COLO668 (cell line): ENCODE measurements around the gene SAFB.

Experiments used
- DNase-seq: peaks from one replicate; lab custom pipeline; 2025; ENCODE audit not compliant: unreplicated experiment; lab: John Stamatoyannopoulos, UW

Gene SAFB

GRCh38 chr19:5664515-5664914 lies 41.6 kb downstream of the SAFB start:
- DNase-seq, result no peak

DNA sequence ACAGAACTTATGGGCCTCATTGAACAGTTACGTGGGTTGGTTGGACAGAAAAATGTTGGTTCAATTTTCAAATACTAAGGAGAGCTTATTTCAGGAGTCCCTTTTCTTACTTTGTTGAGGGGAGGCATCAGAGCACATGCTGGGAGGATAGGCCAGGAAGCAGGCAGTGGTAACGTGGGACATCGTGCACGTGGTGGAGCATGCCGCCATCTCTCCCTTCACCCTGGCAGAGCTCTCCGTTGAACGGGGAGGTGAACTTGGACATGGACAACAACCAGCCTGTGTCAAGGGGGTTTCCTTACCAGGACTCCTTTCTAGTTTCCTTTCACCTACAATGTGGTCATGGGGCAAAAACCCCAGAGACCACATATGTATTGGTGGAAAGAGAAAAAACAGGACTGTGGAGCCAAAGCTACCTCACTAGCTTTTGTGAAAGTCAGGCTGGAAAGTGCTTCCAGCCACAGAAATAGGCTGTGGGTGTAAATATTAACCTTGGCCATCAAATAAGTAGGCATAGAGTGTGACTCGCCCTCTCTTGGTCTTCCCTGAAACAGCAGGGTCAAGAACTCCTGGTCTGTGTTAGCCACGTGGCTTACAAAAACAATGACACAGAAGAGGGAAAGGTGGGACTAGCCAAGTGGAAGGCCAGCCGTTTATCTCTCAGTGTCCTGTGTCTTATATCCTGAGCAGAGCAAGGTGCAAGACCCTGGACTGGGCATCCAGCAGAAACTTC lies 43.1 kb downstream of the SAFB start:
- DNase-seq, result no peak

DNA sequence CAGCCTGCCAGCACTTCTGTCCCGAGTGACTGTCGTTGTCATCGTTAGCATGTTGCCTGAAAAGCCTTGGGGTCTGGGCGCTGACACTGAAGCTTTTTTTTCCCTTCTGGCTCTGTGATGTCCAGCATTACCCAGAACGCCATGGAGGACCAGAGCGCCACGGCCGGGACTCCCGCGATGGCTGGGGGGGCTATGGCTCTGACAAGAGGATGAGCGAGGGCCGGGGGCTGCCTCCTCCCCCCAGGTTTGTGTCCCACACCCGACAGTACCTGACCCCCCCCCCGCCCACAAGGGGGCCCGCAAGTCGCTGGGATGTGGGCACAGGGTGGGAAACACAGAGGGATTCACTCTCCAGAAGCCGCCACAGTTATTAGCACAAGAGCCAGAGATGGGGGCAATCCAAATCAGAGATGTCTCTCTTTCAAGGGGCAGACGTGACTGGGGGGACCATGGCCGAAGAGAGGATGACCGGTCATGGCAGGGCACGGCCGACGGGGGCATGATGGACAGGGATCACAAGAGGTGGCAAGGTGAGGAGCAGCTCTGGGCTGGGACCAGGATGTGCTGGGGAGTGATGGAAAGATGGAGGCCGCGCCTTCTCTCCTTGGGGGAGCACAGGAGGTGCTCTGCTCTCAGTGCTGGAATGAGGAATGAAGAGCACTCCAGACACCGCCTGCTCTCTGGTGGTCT lies 44.2 kb downstream of the SAFB start:
- DNase-seq, result no peak

- peak; percentile 11 for DNase-seq
Observed at GRCh38 chr19:5667751-5668271, 44.9 kb downstream of the SAFB start.

DNA sequence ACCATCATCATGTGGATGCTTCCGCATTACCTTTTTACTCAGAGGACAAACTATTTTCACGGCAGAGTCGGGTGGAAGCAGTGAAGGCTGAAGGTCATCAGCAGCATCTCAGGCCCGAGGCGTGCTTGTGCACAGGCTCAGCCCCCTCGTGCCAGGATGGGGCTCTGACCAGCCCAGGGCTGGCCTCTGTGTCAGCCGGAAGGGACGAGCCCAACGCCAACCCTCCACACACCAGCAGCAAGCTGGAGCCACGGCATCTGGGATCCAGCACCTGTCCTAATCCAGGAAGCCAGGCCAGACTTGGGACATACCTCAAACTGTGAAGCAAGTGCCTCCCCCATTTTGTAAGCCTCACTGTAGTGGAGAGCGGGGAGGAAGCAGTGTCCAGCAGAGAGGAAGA lies 46.3 kb downstream of the SAFB start:
- no peak for DNase-seq

GRCh38 chr19:5671600-5671999 lies 48.7 kb downstream of the SAFB start:
- DNase-seq, result no peak

GRCh38 chr19:5672708-5673459 lies 50.0 kb downstream of the SAFB start:
- DNase-seq, result no peak

DNA sequence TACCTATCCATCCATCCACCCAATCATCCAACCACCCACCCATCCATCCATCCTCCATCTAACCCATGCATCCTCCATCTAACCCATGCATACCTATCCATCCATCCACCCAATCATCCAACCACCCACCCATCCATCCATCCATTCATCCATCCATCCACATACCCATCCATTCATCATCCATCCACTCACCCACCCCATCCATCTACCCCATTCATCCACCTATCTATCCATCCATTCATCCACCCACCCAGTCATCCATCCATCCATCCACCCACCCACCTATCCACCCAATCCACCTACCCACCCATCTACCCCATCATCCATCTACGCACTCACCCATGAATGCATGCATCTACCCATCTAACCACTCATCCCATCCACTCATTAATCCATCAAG lies 50.9 kb downstream of the SAFB start:
- DNase-seq, result no peak

DNA sequence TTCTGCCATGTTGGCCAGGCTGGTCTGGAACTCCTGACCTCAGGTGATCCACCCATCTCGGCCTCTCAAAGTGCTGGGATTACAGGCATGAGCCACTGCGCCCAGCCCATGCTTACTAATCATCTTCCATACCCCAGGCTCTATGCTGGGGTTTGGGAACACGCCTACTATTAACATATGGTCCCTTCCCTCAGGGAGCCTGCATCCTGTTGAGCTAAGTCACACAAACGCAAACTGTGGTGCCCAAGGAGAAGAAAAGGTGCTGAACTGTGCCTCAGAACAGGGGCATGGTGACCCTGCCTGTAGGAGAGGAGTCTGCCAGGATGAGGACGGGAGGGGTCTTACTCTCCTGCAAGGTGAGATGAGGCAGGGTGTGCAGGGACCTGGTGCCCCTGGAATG lies 51.8 kb downstream of the SAFB start:
- no peak for DNase-seq

- peak; percentile 27 for DNase-seq
Observed at GRCh38 chr19:5676105-5676771, 53.4 kb downstream of the SAFB start.

GRCh38 chr19:5676772-5677105 lies 53.9 kb downstream of the SAFB start:
- peak; percentile 59 for DNase-seq

DNA sequence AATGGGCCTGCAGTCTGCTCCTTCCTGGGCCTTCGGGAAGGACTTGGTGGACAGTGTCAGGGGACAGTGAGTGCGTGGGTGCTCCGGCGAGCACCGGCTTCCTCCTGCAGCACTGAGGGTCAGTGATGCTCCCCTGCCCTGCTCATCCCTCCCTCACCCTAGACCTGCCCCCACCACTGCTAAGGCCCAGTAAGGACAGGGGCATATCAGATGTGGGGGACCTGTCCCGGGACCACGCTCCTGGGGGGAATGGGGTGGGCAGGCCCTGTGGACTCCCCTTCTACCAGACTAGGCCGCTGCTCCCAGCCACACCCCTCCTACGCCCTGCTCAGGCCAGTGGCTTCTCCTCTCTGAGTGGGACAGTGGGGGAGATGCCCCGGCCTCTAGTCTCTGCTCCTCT lies 54.3 kb downstream of the SAFB start:
- DNase-seq, result no peak

- no peak for DNase-seq
Observed at GRCh38 chr19:5677580-5677979, 54.7 kb downstream of the SAFB start.

DNA sequence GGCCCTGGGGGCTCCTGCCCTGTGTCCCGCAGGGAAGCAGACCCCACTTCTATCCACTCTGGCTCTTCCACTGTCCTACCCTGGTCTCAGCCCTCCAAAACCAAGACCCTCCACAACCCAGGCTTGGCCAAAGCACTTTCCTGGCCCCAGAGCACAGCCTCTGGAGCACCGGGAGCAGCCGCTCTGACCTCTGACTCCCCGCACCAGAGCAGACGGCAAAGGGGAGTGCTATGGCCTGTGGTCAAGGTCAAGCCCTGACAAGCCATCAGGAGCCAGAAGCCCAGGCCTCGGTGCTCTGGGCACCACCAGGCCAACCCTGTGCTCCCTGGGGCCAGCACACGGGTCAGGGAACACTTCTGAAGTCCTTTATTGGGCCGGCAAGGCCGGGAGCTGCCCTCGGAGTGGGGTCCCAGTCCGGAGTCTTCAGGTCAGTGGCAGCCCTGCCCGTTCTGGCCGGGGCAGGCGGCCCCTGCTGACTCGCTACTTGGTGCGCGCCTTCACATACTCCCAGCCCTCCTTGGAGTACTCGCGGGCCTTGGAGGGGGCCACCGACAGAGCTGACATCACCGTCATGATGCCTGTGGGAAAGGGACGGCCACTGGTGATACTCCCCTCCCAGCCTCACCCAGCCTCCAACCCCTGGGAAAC lies 55.3 kb downstream of the SAFB start:
- no peak for DNase-seq

DNA sequence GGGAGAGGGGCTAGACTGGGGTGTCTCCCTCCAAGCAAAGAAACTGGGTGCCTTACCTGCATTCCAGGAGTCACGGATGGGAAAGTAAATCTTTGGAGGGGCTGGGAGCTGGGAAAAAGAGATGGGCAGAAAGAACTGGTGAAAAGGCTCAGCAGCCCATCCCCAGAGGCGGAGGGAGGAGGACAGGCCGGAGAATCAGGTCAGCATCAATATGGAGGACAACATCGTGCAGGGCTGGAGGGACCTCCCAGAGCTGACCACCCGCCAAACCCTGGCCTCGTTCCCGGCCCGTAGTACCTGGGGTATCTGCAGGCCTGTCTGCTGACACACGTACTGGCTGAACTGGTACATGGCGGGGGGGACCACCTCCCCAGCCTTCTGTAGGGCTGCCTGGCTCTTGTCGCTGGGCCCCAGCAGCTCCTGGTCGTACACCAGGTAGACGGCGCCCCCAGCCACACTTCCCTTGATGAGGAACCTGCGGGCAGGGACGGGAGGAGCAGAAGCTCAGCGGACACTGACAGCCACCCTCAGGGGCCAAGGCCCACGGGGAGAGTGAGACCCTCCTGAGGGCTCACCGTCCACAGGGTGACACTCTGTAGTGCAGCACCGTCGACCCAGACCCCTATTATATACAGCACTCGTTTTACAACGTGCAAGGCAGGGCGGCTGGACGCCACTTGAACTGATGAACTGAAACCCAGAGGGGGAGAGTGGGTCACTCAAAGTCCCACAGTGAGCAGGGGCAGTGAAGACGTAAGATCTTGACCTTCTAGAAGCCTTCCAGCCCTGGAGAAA lies 56.6 kb downstream of the SAFB start:
- DNase-seq, result peak; percentile 24

- peak; percentile 36 for DNase-seq
Observed at GRCh38 chr19:5680084-5680436, 57.2 kb downstream of the SAFB start.

DNA sequence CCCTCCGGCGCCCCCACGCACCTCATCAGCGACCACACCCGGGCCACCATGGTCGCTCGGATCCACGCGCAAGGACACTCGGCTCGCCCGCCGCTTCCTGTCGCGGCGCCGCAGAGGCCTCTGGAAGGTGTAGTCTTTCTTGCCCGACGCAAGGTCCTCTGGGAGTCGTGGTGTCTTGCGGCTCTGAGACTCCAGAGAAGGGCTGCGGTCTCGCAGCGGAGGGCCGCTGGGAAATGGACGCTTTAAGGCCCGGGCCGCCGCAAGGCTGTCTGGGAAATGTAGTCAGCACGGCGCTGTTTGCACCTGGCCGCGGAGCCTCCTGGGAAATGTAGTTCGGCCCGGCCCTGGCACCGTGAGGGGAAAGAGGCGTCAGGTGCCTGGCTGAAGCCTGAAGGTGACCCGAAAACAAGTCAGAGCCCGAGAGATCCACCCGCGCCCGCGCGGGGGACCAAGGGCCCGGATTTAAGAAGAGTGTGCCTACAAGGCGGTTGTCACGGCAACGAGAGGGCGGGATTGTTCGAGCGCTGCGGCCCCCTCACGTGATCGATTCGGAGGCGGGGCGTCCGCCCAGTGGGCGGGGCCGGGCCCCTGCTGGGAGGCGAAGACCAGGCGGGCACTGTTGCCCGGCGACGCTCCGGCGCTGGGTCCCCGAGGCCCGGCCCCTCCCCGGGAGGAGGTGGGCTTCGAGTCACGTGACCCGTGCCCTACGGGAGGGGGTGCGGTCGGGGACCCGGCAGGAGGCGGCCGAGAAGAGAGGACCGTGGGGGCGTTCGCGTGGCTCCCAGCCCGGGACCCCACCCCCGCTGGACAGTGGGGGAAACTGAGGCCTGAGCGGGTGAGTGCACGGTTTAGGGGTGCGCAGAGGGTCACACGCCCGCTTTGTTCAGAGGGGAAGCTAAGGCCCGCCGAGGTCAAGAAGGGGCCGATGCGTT lies 57.8 kb downstream of the SAFB start, which contains the start of the genes HSD11B1L and MICOS13:
TSS of gene HSD11B1L (plus strand) at position 591 of the 932 bp plus-strand sequence. CDS start 3,806 bp downstream, outside the sequence.
TSS of gene MICOS13 (minus strand) at position 80 of the 932 bp plus-strand sequence. CDS start at position 50, 30 bp downstream.
- DNase-seq, result peak; percentile 98

DNA sequence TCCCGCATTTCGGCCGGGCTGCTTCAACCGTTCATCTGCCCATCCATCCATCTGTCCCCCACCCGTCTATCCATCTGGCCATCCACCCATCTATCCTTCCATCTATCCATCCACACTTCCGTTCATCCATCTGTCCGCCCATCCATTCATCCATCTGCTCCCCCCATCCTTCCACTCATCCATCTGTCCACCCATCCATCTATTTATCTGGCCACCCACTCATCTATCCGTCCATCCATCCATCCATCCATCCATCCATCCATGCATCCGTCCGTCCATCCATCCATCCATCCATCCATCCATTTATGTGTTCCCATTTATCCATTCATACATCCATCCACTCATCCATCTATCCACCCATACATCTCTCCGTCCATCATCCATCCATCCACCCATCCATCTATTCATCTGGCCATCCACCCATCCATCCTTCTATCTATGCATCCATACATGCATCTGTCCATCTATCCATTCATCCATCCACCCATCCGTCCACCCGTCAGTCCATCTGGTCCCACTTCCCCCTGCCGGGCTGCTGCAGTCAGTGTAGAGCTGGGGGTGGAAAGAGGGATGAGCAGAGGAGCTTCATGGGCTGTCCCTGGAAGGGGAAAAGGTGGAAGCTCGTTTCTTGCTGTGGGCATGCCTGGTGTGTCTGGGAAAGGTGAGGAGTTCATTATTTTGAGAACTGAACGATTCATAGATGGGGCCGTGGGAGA lies 58.7 kb downstream of the SAFB start:
- DNase-seq, result no peak
